ENCODE measurements around the gene WIF1. TPM values are rescaled to one million over a fixed set of nuclear protein-coding genes. Genes with fewer than 3 reads are reported as not detected.

Gene WIF1
- total RNA-seq, 1 donor from 2014 or later, result not detected

DNA sequence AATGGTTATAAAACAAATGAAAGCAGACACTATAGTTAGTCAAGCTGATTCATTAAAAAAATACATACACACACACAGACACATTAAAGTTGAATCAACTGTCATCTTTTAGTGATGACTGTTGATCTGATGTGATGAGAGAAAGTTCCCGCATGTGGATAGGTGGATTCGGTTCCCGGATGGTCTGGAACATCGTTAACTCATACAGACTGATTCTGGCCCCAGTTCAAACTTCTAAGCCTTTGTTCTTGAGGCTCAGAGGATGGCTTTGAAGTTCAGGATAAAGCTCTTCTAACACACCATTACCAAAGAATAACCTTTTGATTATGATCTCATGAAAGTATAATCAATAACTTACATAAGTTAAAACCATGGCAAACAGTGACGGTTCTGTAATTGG, 27.5 kb downstream of the WIF1 start:
- H3K4me3 Mint-ChIP-seq (ENCODE audit: unreplicated experiment), result no peak overlapping the region
- H3K27ac Mint-ChIP-seq (ENCODE audit: unreplicated experiment), result no peak overlapping the region
- H3K4me1 Mint-ChIP-seq (ENCODE audit: low read depth, unreplicated experiment), result no peaks in the 10 kb centered on the region
- no peaks in the 10 kb centered on the region for H3K9me3 Mint-ChIP-seq (ENCODE audit: unreplicated experiment)
- no peaks in the 10 kb centered on the region for H3K36me3 Mint-ChIP-seq (ENCODE audit: unreplicated experiment)
- DNase-seq, result no peak
- TF ChIP-seq, protein P1, sequence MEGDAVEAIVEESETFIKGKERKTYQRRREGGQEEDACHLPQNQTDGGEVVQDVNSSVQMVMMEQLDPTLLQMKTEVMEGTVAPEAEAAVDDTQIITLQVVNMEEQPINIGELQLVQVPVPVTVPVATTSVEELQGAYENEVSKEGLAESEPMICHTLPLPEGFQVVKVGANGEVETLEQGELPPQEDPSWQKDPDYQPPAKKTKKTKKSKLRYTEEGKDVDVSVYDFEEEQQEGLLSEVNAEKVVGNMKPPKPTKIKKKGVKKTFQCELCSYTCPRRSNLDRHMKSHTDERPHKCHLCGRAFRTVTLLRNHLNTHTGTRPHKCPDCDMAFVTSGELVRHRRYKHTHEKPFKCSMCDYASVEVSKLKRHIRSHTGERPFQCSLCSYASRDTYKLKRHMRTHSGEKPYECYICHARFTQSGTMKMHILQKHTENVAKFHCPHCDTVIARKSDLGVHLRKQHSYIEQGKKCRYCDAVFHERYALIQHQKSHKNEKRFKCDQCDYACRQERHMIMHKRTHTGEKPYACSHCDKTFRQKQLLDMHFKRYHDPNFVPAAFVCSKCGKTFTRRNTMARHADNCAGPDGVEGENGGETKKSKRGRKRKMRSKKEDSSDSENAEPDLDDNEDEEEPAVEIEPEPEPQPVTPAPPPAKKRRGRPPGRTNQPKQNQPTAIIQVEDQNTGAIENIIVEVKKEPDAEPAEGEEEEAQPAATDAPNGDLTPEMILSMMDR (IDR thresholded peaks at IDR 0.05; ENCODE audit: partially characterized antibody, unreplicated experiment), result no peak
- H3K27me3 Mint-ChIP-seq (ENCODE audit: unreplicated experiment), result no peaks in the 10 kb centered on the region

DNA sequence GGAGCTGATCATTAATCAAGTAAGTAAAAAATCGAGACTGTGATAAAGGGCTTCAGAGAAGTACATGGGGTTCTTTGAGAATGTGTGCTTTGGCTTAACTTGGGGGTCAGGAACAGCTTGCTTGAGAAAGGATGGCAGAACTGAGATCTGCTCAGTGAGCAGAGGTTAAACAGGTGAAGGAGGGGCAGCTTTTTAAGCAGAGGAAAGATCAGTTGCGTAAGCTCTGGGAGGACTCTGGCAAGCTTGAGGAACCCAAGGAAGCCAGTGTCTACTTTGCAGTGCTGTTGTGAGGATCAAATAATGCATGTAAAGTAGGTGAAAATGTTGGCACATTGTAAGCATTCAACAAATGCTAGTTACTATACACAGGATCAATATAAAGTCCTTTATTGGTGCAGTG, 30.6 kb downstream of the WIF1 start:
- DNase-seq, result no peak
- Mint-ChIP-seq H3K4me1 (ENCODE audit: low read depth, unreplicated experiment) (no peaks in the 10 kb centered on the region), H3K9me3 (ENCODE audit: unreplicated experiment) (no peaks in the 10 kb centered on the region), H3K36me3 (ENCODE audit: unreplicated experiment) (no peaks in the 10 kb centered on the region), H3K27me3 (ENCODE audit: unreplicated experiment) (no peaks in the 10 kb centered on the region), H3K27ac (ENCODE audit: unreplicated experiment) (no peak overlapping the region), H3K4me3 (ENCODE audit: unreplicated experiment) (no peak overlapping the region)
- TF ChIP-seq, protein P1 (IDR thresholded peaks at IDR 0.05; ENCODE audit: partially characterized antibody, unreplicated experiment), result no peak

DNA sequence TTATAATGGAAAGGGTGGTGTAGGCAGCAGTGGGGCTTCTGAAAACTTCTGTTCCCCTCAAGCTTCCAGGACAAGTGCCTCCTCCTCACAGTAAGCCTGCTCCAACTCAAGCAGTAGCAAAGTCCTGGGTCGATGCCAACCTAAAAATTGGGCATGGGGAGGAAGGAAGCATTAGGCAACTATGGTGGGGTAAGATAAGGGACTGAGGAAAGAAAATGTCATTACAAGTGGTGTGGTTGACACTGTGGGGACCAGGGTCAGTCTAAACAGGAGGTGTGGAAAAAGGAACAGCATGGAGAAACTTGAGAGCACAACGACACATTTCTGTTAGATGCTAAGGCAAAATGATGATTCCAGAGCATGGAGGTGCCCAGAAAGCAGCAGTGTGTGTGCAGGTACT, 34.9 kb downstream of the WIF1 start:
- Mint-ChIP-seq H3K4me3 (ENCODE audit: unreplicated experiment) (no peak overlapping the region), H3K27ac (ENCODE audit: unreplicated experiment) (no peak overlapping the region), H3K36me3 (ENCODE audit: unreplicated experiment) (no peaks in the 10 kb centered on the region), H3K27me3 (ENCODE audit: unreplicated experiment) (no peaks in the 10 kb centered on the region), H3K4me1 (ENCODE audit: low read depth, unreplicated experiment) (no peaks in the 10 kb centered on the region), H3K9me3 (ENCODE audit: unreplicated experiment) (no peaks in the 10 kb centered on the region)
- no peak for DNase-seq
- TF ChIP-seq, protein P1 (IDR thresholded peaks at IDR 0.05; ENCODE audit: partially characterized antibody, unreplicated experiment), result no peak

DNA sequence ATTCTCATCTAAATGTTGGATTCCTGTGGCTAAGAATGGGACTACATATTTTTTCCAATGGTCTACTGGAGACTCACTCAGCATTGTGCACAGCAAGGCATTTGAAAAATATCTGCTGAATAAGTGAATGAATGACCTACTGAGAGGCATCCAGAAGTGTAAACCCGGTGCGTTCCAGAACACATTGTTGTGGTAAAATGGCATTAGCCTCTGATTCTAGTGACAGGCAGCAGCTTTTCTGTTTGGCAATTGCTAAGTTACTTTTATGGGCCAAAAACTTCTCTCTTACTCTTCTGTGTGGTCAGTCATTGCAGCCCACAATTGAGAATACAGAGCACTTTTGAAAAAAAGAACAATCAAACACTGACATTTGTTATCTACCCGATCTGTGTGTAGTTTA, 36.5 kb downstream of the WIF1 start:
- no peak overlapping the region for H3K27ac Mint-ChIP-seq (ENCODE audit: unreplicated experiment)
- H3K4me3 Mint-ChIP-seq (ENCODE audit: unreplicated experiment), result no peak overlapping the region
- DNase-seq, result no peak
- no peaks in the 10 kb centered on the region for H3K27me3 Mint-ChIP-seq (ENCODE audit: unreplicated experiment)
- no peaks in the 10 kb centered on the region for H3K9me3 Mint-ChIP-seq (ENCODE audit: unreplicated experiment)
- TF ChIP-seq, protein P1 (IDR thresholded peaks at IDR 0.05; ENCODE audit: partially characterized antibody, unreplicated experiment), result no peak
- H3K36me3 Mint-ChIP-seq (ENCODE audit: unreplicated experiment), result no peaks in the 10 kb centered on the region
- no peaks in the 10 kb centered on the region for H3K4me1 Mint-ChIP-seq (ENCODE audit: low read depth, unreplicated experiment)

DNA sequence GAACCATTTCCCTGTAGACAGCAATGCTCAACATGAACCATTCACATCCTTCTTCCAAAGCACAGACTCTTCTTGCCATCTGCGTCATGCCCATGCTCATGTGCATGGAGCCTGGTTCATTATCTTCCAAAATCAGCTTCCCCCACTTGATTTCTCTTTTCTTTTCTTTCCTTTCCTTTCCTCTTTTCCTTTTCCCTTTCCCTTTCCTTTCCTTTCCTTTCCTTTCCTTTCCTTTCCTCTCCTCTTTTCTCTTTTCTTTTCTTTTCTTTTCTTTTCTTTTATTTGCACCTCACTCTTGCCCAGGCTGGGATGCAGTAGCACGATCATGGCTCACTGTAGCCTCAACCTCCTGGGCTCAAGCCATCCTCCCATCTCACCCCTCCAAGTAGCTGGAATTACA, 37.5 kb downstream of the WIF1 start:
- Mint-ChIP-seq H3K4me3 (ENCODE audit: unreplicated experiment) (no peak overlapping the region), H3K36me3 (ENCODE audit: unreplicated experiment) (no peaks in the 10 kb centered on the region), H3K27ac (ENCODE audit: unreplicated experiment) (no peak overlapping the region), H3K4me1 (ENCODE audit: low read depth, unreplicated experiment) (no peaks in the 10 kb centered on the region), H3K9me3 (ENCODE audit: unreplicated experiment) (no peaks in the 10 kb centered on the region), H3K27me3 (ENCODE audit: unreplicated experiment) (no peaks in the 10 kb centered on the region)
- DNase-seq, result no peak
- TF ChIP-seq, protein P1 (IDR thresholded peaks at IDR 0.05; ENCODE audit: partially characterized antibody, unreplicated experiment), result no peak

Data from glutamatergic neuron (in vitro differentiated cells).